ENCODE data around the gene IGFBP5. TPM values are rescaled to one million over a fixed set of nuclear protein-coding genes. Genes with fewer than 3 reads are reported as not detected.
A peak's percentile ranks its signal among the peaks of the same experiment; 100 is the strongest.

Gene IGFBP5
- total RNA-seq, 4 donors from 2014 or later, result 284 to 2,528 (median 672) TPM

DNA sequence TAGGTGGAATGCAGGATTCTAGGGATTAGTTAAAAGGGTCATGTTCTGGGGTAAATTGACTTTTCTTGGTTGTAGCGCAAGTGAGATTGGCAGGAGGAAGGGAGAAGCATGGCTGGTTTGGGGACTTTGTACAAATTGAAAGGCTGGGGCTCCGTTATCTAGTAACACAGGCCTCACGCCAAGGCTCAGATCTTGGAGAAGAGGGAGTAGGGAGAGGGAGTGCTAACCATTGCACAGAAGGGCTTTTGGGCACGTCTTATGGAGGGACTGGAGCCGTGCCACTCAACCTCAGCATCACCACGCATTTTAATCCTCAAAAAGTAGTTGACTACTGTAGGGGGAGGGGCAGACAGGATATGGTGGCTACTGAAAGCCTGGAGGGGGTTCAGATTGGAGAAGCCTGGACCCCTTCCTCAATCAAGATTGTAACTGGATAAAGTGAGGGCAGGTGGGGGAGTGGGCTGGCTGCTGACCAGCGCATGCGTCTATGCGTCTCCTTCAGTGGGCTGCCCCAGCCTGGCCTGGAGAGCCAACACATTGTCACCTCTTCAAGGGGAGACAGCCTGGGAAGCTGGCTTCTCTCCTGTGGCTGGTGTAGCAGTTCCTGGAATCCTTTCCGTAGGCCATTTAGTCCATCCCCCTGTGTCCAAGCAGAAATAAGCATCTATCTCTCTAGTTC is 14.3 kb downstream of the IGFBP5 start:
- DNase-seq (ENCODE audit: low spot score) (peak; percentile 10), ATAC-seq (ENCODE audit: low FRiP score) (no peak)
- TF ChIP-seq, protein P1, sequence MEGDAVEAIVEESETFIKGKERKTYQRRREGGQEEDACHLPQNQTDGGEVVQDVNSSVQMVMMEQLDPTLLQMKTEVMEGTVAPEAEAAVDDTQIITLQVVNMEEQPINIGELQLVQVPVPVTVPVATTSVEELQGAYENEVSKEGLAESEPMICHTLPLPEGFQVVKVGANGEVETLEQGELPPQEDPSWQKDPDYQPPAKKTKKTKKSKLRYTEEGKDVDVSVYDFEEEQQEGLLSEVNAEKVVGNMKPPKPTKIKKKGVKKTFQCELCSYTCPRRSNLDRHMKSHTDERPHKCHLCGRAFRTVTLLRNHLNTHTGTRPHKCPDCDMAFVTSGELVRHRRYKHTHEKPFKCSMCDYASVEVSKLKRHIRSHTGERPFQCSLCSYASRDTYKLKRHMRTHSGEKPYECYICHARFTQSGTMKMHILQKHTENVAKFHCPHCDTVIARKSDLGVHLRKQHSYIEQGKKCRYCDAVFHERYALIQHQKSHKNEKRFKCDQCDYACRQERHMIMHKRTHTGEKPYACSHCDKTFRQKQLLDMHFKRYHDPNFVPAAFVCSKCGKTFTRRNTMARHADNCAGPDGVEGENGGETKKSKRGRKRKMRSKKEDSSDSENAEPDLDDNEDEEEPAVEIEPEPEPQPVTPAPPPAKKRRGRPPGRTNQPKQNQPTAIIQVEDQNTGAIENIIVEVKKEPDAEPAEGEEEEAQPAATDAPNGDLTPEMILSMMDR (IDR thresholded peaks at IDR 0.05), result no peak

DNA sequence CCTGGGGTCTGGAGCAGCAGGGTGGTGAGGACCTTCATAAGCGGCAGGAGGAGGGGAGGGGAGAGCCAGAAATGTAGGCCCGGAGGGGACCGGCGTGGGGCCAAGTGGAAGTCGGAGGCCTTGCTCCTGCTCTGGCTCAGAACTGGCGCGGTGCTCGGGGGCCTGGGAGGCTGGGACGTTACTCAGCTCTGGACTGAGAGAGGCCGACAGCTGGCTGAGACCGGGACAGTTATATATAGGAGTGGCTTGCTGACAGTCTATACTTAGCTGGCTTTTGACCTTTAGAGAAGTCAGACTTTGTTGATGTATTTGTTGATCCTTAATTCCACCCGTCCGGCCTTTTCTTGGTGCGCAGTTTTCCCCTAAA is 15.7 kb downstream of the IGFBP5 start:
- DNase-seq (ENCODE audit: low spot score), result no peak
- TF ChIP-seq, protein P1 (IDR thresholded peaks at IDR 0.05), result no peak
- ATAC-seq (ENCODE audit: low FRiP score), result no peak

DNA sequence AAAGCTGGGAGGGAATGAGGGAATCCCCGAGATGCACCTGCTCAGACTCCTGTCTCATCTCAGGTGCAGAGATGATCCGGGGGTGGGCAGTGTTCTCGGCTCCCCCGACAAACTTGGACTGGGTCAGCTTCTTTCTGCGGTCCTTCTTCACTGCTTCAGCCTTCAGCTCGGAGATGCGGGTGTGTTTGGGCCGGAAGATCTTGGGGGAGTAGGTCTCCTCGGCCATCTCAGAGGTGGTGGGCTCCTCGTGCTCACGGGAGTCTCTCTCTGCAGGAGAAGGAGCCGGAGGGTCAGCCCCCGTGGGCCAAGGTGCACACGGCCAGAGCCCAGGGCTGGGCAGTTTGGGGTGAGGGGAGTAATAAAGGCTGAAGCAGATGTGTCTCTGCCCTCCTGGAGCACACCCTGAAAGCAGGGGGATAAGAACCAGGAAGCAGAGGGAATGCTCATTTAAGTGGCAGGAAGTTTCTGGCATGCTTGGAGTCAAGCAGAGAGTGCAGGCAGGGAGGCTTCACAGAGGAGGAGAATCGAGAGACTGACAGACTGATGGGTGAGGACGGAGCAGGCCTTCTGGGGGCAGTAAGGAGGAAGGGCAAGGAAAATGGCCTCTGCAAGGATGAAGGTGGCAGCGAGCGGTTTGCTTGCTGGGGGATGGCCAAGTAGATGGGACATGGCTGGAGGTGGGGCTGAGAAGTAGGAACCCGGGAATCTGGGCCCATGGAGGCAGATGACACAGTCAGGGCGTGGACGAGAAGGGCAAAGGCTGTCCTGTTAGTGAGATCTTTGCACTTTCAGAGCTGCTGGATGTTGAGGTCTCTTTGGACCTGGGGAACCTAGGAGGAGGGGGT is 16.3 kb downstream of the IGFBP5 start:
- no peak for DNase-seq (ENCODE audit: low spot score)
- no peak for ATAC-seq (ENCODE audit: low FRiP score)
- TF ChIP-seq, protein P1 (IDR thresholded peaks at IDR 0.05), result no peak

DNA sequence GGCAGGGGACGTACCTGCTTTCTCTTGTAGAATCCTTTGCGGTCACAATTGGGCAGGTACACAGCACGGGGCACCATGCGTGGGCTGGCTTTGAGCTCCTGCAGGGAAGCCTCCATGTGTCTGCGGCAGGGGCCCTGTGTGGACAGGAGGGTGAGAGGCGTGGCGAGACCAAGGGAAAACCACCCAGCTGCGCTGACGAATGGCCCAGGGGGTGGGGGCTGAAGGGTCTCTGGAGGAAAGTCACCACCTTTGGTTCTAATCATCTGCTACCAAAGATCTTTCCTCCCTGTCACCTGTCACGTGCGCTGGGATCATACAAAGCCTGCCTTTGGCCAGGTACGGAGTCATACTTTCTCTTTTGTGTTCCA is 17.3 kb downstream of the IGFBP5 start:
- DNase-seq (ENCODE audit: low spot score) (no peak), ATAC-seq (ENCODE audit: low FRiP score) (no peak)
- TF ChIP-seq, protein P1 (IDR thresholded peaks at IDR 0.05), result no peak

DNA sequence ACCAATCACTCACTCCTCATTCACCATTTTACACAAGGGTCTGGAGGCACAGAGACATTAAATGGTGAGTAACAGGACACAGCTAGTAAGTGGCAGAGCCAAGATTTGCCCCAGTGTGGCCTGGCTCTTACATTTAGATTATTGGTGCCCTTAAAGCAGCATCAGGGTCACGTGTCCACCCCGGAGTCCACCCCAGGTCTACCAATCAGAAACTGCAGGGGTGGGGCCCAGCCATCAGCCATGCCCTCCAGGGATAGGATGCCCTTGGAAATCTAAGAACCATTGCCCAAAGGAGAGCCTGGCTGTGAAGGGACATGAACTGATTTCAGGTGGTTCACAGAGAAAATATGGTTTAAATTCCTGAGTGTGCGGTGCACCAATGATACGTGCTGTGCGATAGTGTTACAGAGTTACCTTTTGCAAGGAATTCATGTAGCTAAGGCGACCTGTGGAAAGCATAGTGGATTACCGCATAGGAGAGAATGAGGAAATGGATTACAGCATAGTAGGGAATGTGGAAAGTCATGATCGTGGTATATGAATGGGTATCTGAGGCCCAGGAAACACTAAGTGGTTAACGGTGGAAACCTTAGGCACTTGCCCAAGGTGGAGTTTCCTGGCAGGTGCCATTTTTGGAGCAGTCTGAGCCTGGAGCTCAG is 17.8 kb downstream of the IGFBP5 start:
- TF ChIP-seq, protein P1 (IDR thresholded peaks at IDR 0.05), result no peak
- DNase-seq (ENCODE audit: low spot score) (no peak), ATAC-seq (ENCODE audit: low FRiP score) (no peak)

DNA sequence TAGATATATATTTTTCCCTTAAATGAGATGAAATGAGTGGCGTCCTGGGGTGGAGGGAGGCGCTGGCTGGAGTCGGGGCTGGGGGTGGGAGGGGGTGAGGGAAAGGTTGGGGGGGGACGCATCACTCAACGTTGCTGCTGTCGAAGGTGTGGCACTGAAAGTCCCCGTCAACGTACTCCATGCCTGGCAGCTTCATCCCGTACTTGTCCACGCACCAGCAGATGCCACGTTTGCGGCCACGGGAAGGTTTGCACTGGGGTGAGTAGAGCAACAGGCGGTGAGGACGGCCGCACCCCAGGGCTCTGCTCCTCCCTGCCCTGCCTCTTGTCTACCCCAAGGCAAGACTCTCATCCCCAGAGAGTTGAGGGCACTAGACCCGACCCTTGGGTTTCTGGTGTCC is 18.7 kb downstream of the IGFBP5 start:
- ATAC-seq (ENCODE audit: low FRiP score), result no peak
- DNase-seq (ENCODE audit: low spot score), result no peak
- TF ChIP-seq, protein P1 (IDR thresholded peaks at IDR 0.05), result no peak
